ENCODE measurements around the gene AMACR.
"Not testable (repeated sequence)": the region's sequence is repeated elsewhere in the genome, so short reads cannot be mapped to it uniquely, and the experiment has no call there.

The AMACR gene

DNA sequence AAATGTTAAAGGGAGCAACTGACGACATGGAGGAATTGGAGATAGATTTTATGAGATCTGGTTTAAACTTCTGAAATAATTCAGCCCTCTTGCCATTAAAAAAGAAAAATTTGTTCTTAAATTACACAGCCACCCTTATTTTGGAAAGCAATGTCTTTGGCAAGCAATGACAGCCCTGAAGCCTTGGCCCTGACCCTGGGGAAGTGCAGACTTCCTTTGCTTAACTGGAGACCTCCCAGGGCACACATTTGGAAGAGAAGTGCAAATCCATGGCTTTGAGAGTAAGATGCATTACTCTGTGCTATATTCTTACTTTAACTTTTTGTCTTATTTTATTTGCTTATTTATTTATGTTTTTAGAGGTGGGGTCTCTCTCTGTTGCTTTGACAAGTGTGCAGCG, 49.7 kb downstream of the AMACR start:
- no peak overlapping the region for H3K4me3 ChIP-seq (ENCODE audit: low read depth, low read length)
- DNase-seq (ENCODE audit: low read depth) = no peak
- TF ChIP-seq, protein P1, sequence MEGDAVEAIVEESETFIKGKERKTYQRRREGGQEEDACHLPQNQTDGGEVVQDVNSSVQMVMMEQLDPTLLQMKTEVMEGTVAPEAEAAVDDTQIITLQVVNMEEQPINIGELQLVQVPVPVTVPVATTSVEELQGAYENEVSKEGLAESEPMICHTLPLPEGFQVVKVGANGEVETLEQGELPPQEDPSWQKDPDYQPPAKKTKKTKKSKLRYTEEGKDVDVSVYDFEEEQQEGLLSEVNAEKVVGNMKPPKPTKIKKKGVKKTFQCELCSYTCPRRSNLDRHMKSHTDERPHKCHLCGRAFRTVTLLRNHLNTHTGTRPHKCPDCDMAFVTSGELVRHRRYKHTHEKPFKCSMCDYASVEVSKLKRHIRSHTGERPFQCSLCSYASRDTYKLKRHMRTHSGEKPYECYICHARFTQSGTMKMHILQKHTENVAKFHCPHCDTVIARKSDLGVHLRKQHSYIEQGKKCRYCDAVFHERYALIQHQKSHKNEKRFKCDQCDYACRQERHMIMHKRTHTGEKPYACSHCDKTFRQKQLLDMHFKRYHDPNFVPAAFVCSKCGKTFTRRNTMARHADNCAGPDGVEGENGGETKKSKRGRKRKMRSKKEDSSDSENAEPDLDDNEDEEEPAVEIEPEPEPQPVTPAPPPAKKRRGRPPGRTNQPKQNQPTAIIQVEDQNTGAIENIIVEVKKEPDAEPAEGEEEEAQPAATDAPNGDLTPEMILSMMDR (IDR thresholded peaks at IDR 0.05; ENCODE audit: control insufficient read depth, extremely low read depth, insufficient read depth) = no peak

DNA sequence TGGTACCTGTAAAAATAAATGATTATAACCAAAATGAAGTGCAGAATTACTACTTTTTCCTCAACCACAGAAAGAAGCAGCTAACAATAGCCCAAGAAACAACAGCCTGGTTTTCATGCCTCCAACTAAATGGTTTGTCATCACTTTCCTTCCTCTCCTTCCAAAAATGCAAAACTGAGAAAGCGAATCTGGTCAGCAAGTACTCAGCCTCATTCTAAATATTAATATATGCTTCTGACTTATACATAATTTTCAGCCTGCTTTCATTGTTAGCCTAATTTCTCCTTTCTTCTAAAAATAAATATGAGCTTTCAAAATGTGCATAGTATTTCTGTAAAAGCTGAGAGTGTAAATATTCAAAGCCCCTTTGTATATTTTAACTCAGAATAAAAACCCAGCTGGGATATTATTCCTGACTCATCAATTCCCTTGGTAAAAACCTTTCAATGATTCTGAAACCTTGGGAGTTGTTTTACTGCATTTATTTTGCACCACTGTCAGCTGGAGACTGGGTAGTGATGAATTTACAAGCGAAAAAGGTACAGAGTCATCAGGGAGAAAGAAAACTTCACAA, 50.2 kb downstream of the AMACR start:
- TF ChIP-seq, protein P1 (IDR thresholded peaks at IDR 0.05; ENCODE audit: control insufficient read depth, extremely low read depth, insufficient read depth) = no peak
- no peak overlapping the region for H3K4me3 ChIP-seq (ENCODE audit: low read depth, low read length)
- DNase-seq (ENCODE audit: low read depth) = no peak

DNA sequence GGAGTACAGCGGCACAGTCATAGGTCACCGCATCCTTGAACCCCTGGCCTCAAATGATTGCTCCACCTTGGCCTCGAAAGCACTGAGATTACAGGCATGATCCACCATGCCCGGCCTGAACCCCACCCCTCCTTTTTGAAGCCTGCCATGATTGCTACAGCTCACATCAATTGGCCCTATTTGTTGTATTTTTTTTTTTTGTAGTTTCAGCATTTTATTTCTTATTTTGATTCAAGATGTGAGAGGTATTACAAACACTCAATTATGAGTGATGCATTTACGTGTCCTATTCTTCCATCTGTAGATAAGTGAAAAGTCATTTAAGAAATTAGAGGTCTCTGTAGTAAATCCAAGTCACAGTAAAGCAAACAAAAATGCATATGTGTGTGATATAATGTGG, 55.7 kb downstream of the AMACR start:
- DNase-seq (ENCODE audit: low read depth); H3K4me3 ChIP-seq (ENCODE audit: low read depth, low read length): not testable (repeated sequence)

DNA sequence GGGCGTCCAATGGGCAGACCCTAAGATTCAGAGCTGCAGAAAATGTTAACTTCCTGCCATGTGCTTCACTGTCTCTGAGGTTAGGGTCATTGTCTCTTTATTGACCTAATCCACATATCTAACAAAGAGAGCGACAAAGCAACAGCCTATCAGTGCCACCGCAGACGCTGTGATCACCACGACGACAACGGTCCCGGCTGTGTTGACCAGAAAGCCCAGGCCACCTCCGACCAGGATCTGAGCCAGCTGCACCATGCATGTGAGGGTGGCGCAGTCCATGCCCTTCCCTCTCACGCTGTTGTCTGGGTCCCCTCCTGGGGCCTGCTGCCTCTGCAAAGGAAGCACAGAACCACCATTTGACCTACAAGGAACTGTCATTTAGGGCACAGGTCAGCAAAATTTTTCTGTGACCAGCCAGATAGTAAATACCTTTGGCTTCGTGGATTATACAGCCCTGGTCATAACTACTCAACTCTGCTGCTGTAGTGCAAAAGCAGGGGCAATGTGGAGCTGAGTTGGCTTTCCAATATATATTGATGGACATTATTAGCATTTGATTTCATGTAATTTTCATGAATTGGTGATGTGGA, 63.2 kb downstream of the AMACR start:
- DNase-seq (ENCODE audit: low read depth) = no peak
- no peak overlapping the region for H3K4me3 ChIP-seq (ENCODE audit: low read depth, low read length)
- TF ChIP-seq, protein P1 (IDR thresholded peaks at IDR 0.05; ENCODE audit: control insufficient read depth, extremely low read depth, insufficient read depth) = no peak

DNA sequence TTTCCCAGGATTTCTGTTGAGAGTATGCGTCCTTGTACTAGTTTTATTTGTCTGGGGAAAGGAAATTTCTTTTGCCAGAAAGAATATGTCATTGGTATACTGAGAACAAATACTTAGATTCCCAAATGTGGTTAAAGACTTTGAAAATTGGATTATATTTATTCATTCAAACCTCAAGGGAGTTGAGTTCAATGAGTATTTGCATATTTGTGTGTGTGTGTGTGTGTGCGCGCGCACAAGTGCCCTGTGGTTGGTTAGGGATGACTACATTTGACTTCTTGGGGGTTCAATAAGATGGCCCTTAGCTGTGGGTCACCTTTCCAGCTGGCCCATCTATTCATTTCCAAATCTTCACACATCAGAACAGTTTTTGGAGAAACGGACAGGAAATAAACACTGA, 66.8 kb downstream of the AMACR start:
- no peak for DNase-seq (ENCODE audit: low read depth)
- TF ChIP-seq, protein P1 (IDR thresholded peaks at IDR 0.05; ENCODE audit: control insufficient read depth, extremely low read depth, insufficient read depth) = no peak
- H3K4me3 ChIP-seq (ENCODE audit: low read depth, low read length) = no peak overlapping the region

DNA sequence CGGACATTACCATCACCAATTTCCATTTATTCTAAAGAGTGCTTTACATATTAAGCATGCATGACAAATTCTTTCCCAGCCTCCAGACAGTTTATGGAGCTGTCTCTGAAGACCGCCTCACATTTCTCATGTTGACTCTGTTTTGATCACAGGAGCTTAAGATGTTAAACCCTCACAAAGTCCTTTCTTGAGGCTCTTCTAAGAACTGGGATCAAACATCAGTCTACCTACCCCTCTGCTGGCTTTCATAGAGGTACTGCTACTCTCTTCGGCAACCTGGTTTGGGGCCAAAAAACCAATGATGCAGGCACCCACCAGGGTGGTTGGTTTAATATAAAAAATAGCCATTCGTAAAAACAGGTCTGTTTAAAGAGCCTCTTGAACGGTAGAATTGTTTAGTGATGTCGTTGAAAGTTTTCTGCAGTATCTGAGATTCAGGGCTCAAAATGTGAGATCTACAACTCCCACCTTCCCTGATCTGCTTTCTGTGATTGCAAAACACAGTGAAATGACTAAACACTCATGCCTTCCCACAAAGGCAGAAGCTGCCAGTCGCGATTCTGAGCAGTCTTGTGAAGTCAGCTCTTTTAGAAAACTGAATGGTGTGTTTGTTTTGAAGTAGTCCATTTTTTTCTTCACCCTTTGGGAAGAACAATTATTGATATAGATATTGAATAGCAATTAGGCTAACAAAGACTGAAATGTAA, 68.1 kb downstream of the AMACR start:
- DNase-seq (ENCODE audit: low read depth) = no peak
- H3K4me3 ChIP-seq (ENCODE audit: low read depth, low read length) = no peak overlapping the region
- TF ChIP-seq, protein P1 (IDR thresholded peaks at IDR 0.05; ENCODE audit: control insufficient read depth, extremely low read depth, insufficient read depth) = no peak

DNA sequence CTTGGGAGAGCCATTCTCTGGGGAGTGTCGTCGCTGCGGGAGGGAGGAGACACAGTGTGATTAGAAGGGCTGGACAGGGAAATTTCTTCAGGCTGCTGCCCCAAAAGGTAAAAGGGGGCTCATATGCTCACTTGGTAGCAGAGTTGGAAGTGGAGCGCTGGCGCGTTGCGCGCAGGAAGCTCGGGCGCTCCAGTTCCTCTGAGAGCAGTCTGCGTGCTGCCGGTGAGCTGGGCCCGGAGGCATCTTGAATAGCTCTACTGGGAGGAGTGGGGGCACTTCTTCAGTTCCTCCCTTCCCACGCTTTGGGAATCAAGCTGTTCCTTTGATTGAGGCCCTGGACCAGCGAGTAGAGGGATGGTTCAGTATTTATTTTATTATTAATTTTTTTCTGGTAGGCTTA, 69.0 kb downstream of the AMACR start:
- TF ChIP-seq, protein P1 (IDR thresholded peaks at IDR 0.05; ENCODE audit: control insufficient read depth, extremely low read depth, insufficient read depth) = no peak
- DNase-seq (ENCODE audit: low read depth) = no peak
- H3K4me3 ChIP-seq (ENCODE audit: low read depth, low read length) = no peak overlapping the region
